Choroid plexus epithelial cell (primary cell): ENCODE measurements around the gene PHKA2.

Experiments used
- DNase-seq: peaks from one replicate; pipeline ENCODE4 v3.0.0-alpha.2; 2010; ENCODE audit warnings: low read depth
- H3K4me3 ChIP-seq: 2 replicates; pipeline ENCODE4 v1.5.1; 2011; ENCODE audit warnings: low read depth, mild to moderate bottlenecking, control low read depth, low read length, moderate library complexity
- TF ChIP-seq, protein P1 (sequence below): conservative IDR thresholded peaks from 2 replicates; pipeline ENCODE4 v1.5.1; 2011; ENCODE audit warnings: low read depth, mild to moderate bottlenecking, control low read depth, inconsistent platforms, low read length, moderate library complexity

Gene PHKA2

DNA sequence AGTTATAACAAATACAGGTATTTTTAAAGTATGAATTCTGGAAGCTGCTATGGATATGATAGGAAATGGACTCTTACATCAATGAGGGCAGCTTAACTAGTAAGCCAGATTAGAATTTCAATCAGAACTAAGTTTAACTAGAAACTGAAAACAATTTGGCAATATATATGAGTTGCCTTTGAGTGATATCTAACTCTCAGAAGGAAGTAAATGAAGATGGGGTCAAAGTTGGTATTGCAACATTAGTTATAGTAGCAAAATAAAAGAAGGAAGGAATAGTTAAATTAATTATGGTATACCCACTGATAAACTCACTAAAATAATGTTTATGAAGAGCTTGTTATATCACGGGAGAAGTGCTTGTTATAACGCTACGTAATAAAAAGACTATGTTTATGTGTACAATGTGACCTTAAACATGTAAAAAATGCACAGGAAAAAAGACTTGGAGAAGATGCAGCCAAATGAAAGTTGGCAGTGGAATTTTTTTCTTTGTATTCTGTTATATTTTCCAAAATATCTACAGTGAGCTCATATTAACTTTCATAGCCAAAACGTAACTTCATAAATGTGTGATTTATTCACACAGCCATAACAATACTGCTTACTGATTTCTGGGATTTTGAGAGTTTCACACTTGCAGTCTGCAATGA lies 34.5 kb downstream of the PHKA2 start:
- TF ChIP-seq, protein P1, sequence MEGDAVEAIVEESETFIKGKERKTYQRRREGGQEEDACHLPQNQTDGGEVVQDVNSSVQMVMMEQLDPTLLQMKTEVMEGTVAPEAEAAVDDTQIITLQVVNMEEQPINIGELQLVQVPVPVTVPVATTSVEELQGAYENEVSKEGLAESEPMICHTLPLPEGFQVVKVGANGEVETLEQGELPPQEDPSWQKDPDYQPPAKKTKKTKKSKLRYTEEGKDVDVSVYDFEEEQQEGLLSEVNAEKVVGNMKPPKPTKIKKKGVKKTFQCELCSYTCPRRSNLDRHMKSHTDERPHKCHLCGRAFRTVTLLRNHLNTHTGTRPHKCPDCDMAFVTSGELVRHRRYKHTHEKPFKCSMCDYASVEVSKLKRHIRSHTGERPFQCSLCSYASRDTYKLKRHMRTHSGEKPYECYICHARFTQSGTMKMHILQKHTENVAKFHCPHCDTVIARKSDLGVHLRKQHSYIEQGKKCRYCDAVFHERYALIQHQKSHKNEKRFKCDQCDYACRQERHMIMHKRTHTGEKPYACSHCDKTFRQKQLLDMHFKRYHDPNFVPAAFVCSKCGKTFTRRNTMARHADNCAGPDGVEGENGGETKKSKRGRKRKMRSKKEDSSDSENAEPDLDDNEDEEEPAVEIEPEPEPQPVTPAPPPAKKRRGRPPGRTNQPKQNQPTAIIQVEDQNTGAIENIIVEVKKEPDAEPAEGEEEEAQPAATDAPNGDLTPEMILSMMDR: no peak
- DNase-seq: no peak
- H3K4me3 ChIP-seq: no peak overlapping the region

- TF ChIP-seq, protein P1: no peak
- DNase-seq: no peak
Observed at GRCh38 chrX:18946611-18947010, 37.3 kb downstream of the PHKA2 start.

DNA sequence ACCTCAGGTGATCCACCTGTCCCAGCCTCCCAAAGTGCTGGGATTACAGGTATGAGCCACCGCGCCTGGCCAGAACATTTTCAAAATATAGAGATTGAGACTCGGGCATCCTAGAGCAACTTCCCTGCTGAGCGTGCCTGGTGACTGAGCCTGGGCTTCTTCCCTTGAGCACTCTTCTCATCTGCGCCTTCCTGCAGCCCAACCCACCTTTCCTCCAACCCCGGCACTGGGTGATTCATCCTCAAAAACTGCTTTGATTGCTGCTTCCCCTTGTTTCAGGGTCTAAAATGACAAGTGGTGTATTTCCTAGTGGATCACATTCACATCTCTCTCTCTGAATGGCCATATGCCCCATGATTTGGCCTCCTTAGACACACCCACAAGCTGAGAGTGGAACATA lies 37.8 kb downstream of the PHKA2 start:
- no peak for DNase-seq
- no peak overlapping the region for H3K4me3 ChIP-seq
- TF ChIP-seq, protein P1: no peak

More at GRCh38 chrX:18946611-18947010, 37.3 kb downstream of the PHKA2 start:
- H3K4me3 ChIP-seq: no peak overlapping the region

- no peak overlapping the region for H3K4me3 ChIP-seq
- no peak for DNase-seq
- TF ChIP-seq, protein P1: no peak
Observed at GRCh38 chrX:18945483-18945882, 38.4 kb downstream of the PHKA2 start.

- no peak for DNase-seq
- TF ChIP-seq, protein P1: no peak
- no peak overlapping the region for H3K4me3 ChIP-seq
Observed at GRCh38 chrX:18944482-18944881, 39.4 kb downstream of the PHKA2 start.

- DNase-seq: no peak
Observed at GRCh38 chrX:18941896-18942295, 42.0 kb downstream of the PHKA2 start.

More at GRCh38 chrX:18941896-18942295, 42.0 kb downstream of the PHKA2 start:
- H3K4me3 ChIP-seq: no peak overlapping the region
- TF ChIP-seq, protein P1: no peak
